GM19351 (cell line): Measurements from ENCODE around the gene NLGN4X.
"Not testable (repeated sequence)": the region's sequence is repeated elsewhere in the genome, so short reads cannot be mapped to it uniquely, and the experiment has no call there.

Experiments
- ATAC-seq: cut with Tn5 transposase; IDR thresholded peaks from one replicate; pipeline ENCODE4 v1.9.1; 2021; ENCODE audit warnings: mild to moderate bottlenecking, moderate library complexity; ENCODE audit not compliant: unreplicated experiment

NLGN4X gene

GRCh38 chrX:6015423-6015822 lies 213.2 kb downstream of the NLGN4X start:
- ATAC-seq: no peak

GRCh38 chrX:6012357-6012756 lies 216.3 kb downstream of the NLGN4X start:
- ATAC-seq: no peak

GRCh38 chrX:6005856-6006255 lies 222.8 kb downstream of the NLGN4X start:
- no peak for ATAC-seq

GRCh38 chrX:6004529-6004928 lies 224.1 kb downstream of the NLGN4X start:
- no peak for ATAC-seq

- no peak for ATAC-seq
These were observed 226.6 kb downstream of the NLGN4X start for GRCh38 chrX:6002056-6002455.

- ATAC-seq: no peak
These were observed 229.8 kb downstream of the NLGN4X start for GRCh38 chrX:5998901-5999300.

- no peak for ATAC-seq
These were observed 230.2 kb downstream of the NLGN4X start for GRCh38 chrX:5998456-5998855.

GRCh38 chrX:5991393-5991792 lies 237.3 kb downstream of the NLGN4X start:
- no peak for ATAC-seq

GRCh38 chrX:5979338-5979737 lies 249.3 kb downstream of the NLGN4X start:
- no peak for ATAC-seq

GRCh38 chrX:5976332-5976731 lies 252.3 kb downstream of the NLGN4X start:
- no peak for ATAC-seq

GRCh38 chrX:5971300-5971699 lies 257.4 kb downstream of the NLGN4X start:
- no peak for ATAC-seq

GRCh38 chrX:5965406-5965805 lies 263.3 kb downstream of the NLGN4X start:
- no peak for ATAC-seq

- ATAC-seq: no peak
These were observed 269.4 kb downstream of the NLGN4X start for GRCh38 chrX:5959286-5959685.

GRCh38 chrX:5958523-5958922 lies 270.1 kb downstream of the NLGN4X start:
- no peak for ATAC-seq

GRCh38 chrX:5957506-5957905 lies 271.2 kb downstream of the NLGN4X start:
- ATAC-seq: no peak

- ATAC-seq: no peak
These were observed 292.2 kb downstream of the NLGN4X start for GRCh38 chrX:5936438-5936837.

- no peak for ATAC-seq
These were observed 300.4 kb downstream of the NLGN4X start for GRCh38 chrX:5928224-5928623.

- no peak for ATAC-seq
These were observed 311.7 kb downstream of the NLGN4X start for GRCh38 chrX:5916945-5917344.

GRCh38 chrX:5915783-5916182 lies 312.9 kb downstream of the NLGN4X start:
- ATAC-seq: no peak

GRCh38 chrX:5907207-5907606 lies 321.5 kb downstream of the NLGN4X start:
- no peak for ATAC-seq

GRCh38 chrX:5903586-5904190 lies 325.0 kb downstream of the NLGN4X start:
- not testable (repeated sequence) for ATAC-seq

GRCh38 chrX:5898463-5898862 lies 330.2 kb downstream of the NLGN4X start:
- ATAC-seq: no peak

- no peak for ATAC-seq
These were observed 337.3 kb downstream of the NLGN4X start for GRCh38 chrX:5891378-5891777.
